ENCODE data around the gene NDUFA13.

The NDUFA13 gene

GRCh38 chr19:19551853-19552192 is 35.8 kb downstream of the NDUFA13 start:
- DNase-seq (ENCODE audit: low read depth), result no peak
- H3K4me3 ChIP-seq (ENCODE audit: control insufficient read depth, low read depth, low read length), result no peak overlapping the region
- no peak for TF ChIP-seq CTCF (conservative IDR thresholded peaks at IDR 0.05; ENCODE audit: control insufficient read depth, insufficient read depth, low read depth, low read length)

GRCh38 chr19:19552798-19553197 is 36.8 kb downstream of the NDUFA13 start:
- TF ChIP-seq CTCF (conservative IDR thresholded peaks at IDR 0.05; ENCODE audit: control insufficient read depth, insufficient read depth, low read depth, low read length), result peak; percentile 57
- H3K4me3 ChIP-seq (ENCODE audit: control insufficient read depth, low read depth, low read length), result no peak overlapping the region
- no peak for DNase-seq (ENCODE audit: low read depth)

GRCh38 chr19:19553670-19554069 is 37.6 kb downstream of the NDUFA13 start:
- TF ChIP-seq CTCF (conservative IDR thresholded peaks at IDR 0.05; ENCODE audit: control insufficient read depth, insufficient read depth, low read depth, low read length), result no peak
- DNase-seq (ENCODE audit: low read depth), result no peak
- no peak overlapping the region for H3K4me3 ChIP-seq (ENCODE audit: control insufficient read depth, low read depth, low read length)

GRCh38 chr19:19554074-19555023 is 38.3 kb downstream of the NDUFA13 start:
- DNase-seq (ENCODE audit: low read depth), result peak; percentile 48
- no peak overlapping the region for H3K4me3 ChIP-seq (ENCODE audit: control insufficient read depth, low read depth, low read length)
- peak; percentile 70 for TF ChIP-seq CTCF (conservative IDR thresholded peaks at IDR 0.05; ENCODE audit: control insufficient read depth, insufficient read depth, low read depth, low read length)

- no peak overlapping the region for H3K4me3 ChIP-seq (ENCODE audit: control insufficient read depth, low read depth, low read length)
- DNase-seq (ENCODE audit: low read depth), result no peak
These were observed 42.0 kb downstream of the NDUFA13 start for GRCh38 chr19:19558055-19558454.

GRCh38 chr19:19558636-19559035 is 42.6 kb downstream of the NDUFA13 start:
- TF ChIP-seq CTCF (conservative IDR thresholded peaks at IDR 0.05; ENCODE audit: control insufficient read depth, insufficient read depth, low read depth, low read length), result no peak
- DNase-seq (ENCODE audit: low read depth), result no peak
- no peak overlapping the region for H3K4me3 ChIP-seq (ENCODE audit: control insufficient read depth, low read depth, low read length)

More at GRCh38 chr19:19558055-19558454, 42.0 kb downstream of the NDUFA13 start:
- TF ChIP-seq CTCF (conservative IDR thresholded peaks at IDR 0.05; ENCODE audit: control insufficient read depth, insufficient read depth, low read depth, low read length), result no peak
